Uterus (tissue), 4 donors: ENCODE results near the gene GUCD1. TPM values are rescaled to one million over a fixed set of nuclear protein-coding genes. Genes with fewer than 3 reads are reported as not detected.

ENCODE experiments used
- DNase-seq, 2 donors: peaks; one replicate each; pipeline ENCODE4 v3.0.0-alpha.2; 2019 to 2020
- H3K27ac ChIP-seq, 2 donors: fragments of 200-600 bp; sonication (generic); 1 replicate in 1 of 2; 2 replicates in 1 of 2; pipeline ENCODE4 v1.5.1; 2016 to 2018
- H3K27me3 ChIP-seq, 2 donors: fragments of 200-600 bp; sonication (generic); one replicate each; pipeline ENCODE4 v1.5.1; 2018 to 2019; ENCODE audit warnings: control low read depth in 1 of 2
- H3K36me3 ChIP-seq, 2 donors: fragments of 200-600 bp; sonication (generic); one replicate each; pipeline ENCODE4 v1.5.1; 2019; ENCODE audit warnings: control low read depth in 1 of 2
- H3K4me1 ChIP-seq, 2 donors: fragments of 200-600 bp; sonication (generic); one replicate each; pipeline ENCODE4 v1.5.1; 2018 to 2019; ENCODE audit warnings: control low read depth in 1 of 2
- H3K4me3 ChIP-seq, 2 donors: fragments of 200-600 bp; sonication (generic); 1 replicate in 1 of 2; 2 replicates in 1 of 2; pipeline ENCODE4 v1.5.1; 2018 to 2019; ENCODE audit warnings: mild to moderate bottlenecking in 1 of 2
- H3K9me3 ChIP-seq, 2 donors: fragments of 200-600 bp; sonication (generic); one replicate each; pipeline ENCODE4 v1.5.1; 2019; ENCODE audit warnings: control low read depth in 1 of 2
- POLR2A ChIP-seq, 2 donors: fragments of 450-650 bp; IDR thresholded peaks; one replicate each; pipeline ENCODE4 v1.6.1; 2016; ENCODE audit warnings: antibody characterized with exemption in 2 of 2, mild to moderate bottlenecking in 1 of 2, moderate library complexity in 1 of 2
- intact Hi-C: fragments of 100-400 bp; cut with DNase I; formaldehyde crosslinking; loops from one replicate; pipeline ENCODE4 v1.15.1; 2023; ENCODE audit warnings: low total_unique reads
- total RNA-seq, 4 donors: library from RNA; depleted of rRNA in 3 of 4; stranded (reverse); fragments of >200 nt in 3 of 4; gene quantifications; one replicate each; pipeline versions ENCODE4 v1.1.0 to v1.2.4, GENCODE V29; 2014 to 2023
- TF ChIP-seq, protein P1 (sequence below), 4 experiments: fragments of 200-600 bp in 2 of 4; fragments of 450-650 bp in 2 of 4; sonication (generic) in 2 of 4; IDR thresholded peaks; one replicate each; pipeline ENCODE4 v1.5.1; 2016 to 2019; ENCODE audit warnings: antibody characterized with exemption in 4 of 4, mild to moderate bottlenecking in 2 of 4, moderate library complexity in 1 of 4
- donor health status: DM: yes; HTN: yes; CAD: no.

Gene GUCD1
- total RNA-seq, 4 donors from 2014 or later, result 26.4 to 68.2 (median 44.9) TPM

DNA sequence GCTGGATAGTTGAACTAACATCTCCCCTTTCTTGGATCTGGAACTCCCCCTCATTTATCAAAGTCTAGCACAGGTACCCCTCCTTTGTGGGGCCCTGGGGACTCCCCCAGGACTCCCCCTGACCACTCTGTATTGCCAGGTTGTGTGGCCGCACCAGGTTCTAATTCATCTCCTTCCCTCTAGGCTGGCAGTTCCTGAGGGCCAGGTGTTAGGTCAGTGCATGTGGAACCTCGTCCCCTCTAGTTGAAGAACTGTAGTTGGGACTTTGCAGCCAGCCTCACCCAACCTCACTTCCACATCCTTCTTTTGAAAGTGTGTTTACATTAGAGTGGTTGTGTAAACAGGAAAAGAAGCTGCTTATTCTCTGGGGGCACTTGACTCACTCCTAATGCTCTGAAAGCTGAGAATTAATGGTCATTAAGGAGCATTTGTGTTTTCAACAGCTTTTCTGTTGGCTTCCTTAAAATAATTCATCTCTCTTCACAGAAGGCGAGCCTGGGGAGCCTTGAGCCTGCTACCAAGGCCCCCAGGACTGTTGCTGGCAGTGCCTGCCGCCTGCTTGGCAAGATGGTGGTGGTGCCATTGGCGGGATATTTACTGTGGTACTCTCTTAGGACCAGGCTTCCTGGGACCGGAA, 48.0 kb downstream of the GUCD1 start:
- no peak for DNase-seq
- no peak overlapping the region for H3K27ac ChIP-seq
- no peaks in the 10 kb centered on the region for H3K4me1 ChIP-seq
- H3K9me3 ChIP-seq, result no peaks in the 10 kb centered on the region
- intact Hi-C loops, result no loop called here
- TF ChIP-seq POLR2A (IDR thresholded peaks at IDR 0.05), result no peak
- TF ChIP-seq, protein P1, sequence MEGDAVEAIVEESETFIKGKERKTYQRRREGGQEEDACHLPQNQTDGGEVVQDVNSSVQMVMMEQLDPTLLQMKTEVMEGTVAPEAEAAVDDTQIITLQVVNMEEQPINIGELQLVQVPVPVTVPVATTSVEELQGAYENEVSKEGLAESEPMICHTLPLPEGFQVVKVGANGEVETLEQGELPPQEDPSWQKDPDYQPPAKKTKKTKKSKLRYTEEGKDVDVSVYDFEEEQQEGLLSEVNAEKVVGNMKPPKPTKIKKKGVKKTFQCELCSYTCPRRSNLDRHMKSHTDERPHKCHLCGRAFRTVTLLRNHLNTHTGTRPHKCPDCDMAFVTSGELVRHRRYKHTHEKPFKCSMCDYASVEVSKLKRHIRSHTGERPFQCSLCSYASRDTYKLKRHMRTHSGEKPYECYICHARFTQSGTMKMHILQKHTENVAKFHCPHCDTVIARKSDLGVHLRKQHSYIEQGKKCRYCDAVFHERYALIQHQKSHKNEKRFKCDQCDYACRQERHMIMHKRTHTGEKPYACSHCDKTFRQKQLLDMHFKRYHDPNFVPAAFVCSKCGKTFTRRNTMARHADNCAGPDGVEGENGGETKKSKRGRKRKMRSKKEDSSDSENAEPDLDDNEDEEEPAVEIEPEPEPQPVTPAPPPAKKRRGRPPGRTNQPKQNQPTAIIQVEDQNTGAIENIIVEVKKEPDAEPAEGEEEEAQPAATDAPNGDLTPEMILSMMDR (IDR thresholded peaks at IDR 0.05), result no peak
- H3K27me3 ChIP-seq, result no peaks in the 10 kb centered on the region
- H3K4me3 ChIP-seq, result no peak overlapping the region
- H3K36me3 ChIP-seq, result no peaks in the 10 kb centered on the region

DNA sequence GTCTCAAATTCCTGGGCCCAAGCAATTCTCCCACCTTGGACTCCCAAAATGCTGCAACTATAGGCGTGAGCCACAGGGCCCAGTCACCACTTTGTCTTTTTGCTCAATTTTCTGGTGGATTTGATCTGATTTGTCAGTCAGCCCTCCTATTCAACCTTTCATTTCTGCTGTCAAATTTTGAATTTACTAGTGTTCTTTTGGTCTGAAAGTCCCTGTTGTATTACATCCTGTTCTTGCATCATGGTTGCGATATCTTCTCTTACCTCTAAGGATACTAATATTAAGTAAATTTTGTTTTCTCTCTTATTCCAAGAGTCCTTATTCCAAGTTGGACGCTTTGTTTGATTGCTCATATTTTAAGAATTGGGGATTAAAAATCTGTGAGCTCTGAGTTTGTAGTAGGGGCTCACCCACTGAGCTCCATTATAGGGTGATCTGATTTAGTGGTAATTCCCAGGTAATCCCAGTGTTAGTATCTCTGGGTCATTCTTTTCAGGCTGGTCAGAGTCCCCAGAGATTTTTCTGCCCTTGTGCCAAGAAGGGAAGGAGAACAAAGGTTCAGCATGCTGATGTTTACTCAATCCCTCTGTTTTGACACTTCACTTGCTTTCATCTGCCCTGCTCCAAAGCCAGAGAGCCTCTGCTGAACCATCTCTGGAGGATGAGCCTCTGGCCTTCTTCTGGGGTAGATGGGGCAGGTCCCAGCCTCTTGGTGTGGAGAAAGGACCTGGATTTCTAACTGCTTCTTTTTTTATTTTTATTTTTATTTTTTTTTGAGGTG, 49.8 kb downstream of the GUCD1 start:
- Histone ChIP-seq H3K4me3 (no peak overlapping the region), H3K9me3 (no peaks in the 10 kb centered on the region), H3K27ac (no peak overlapping the region), H3K36me3 (no peaks in the 10 kb centered on the region), H3K4me1 (no peaks in the 10 kb centered on the region), H3K27me3 (no peaks in the 10 kb centered on the region)
- TF ChIP-seq, protein P1 (IDR thresholded peaks at IDR 0.05), result no peak
- TF ChIP-seq POLR2A (IDR thresholded peaks at IDR 0.05), result no peak
- intact Hi-C loops, result no loop called here
- no peak for DNase-seq

DNA sequence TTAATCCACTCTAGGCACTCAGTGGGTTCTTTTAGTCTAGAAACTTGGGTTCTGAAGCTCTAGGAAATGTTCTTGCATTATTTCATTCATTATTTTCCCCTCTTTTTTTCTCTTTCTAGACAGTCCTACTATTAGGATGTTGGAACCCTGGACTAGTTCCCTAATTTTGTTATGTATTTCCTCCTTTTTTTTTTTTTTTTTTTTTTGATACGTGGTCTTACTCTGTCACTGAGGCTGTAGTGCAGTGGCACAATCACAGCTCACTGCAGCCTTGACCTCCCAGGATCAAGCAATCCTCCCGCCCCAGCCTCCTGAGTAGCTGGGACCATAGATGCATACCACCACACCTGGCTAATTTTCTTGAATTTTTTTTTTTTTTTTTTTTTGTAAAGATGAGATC, 50.4 kb downstream of the GUCD1 start:
- H3K4me3 ChIP-seq, result no peak overlapping the region
- H3K9me3 ChIP-seq, result no peaks in the 10 kb centered on the region
- H3K27me3 ChIP-seq, result no peaks in the 10 kb centered on the region
- DNase-seq, result no peak
- intact Hi-C loops, result no loop called here
- H3K4me1 ChIP-seq, result no peaks in the 10 kb centered on the region
- TF ChIP-seq POLR2A (IDR thresholded peaks at IDR 0.05), result no peak
- TF ChIP-seq, protein P1 (IDR thresholded peaks at IDR 0.05), result no peak
- H3K36me3 ChIP-seq, result no peaks in the 10 kb centered on the region
- H3K27ac ChIP-seq, result no peak overlapping the region

DNA sequence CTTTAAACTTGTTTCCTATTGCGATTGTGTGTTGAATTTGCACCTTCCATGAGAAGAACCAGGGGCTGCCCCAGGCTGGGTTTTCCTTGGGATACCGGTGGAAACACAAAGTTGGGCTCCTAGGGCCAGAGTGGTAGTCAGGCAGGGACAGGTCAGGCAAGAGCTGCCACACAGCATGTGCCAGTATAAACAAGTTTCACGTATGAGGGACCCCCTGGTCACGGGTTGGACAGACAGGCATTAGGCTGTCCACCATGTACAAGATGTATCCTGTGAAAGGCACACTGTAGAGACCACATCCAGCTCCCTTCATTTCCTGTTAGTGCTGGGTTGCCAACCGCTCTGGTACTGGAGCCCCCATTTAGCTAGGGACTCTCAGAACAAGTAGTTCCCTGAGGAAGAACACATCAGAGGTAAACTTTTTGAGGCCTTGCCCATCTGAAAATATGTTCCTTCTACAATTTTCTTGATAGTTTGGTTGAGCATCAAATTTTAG, 51.0 kb downstream of the GUCD1 start:
- Histone ChIP-seq H3K9me3 (no peaks in the 10 kb centered on the region), H3K27ac (no peak overlapping the region), H3K36me3 (no peaks in the 10 kb centered on the region), H3K4me3 (no peak overlapping the region), H3K4me1 (no peaks in the 10 kb centered on the region), H3K27me3 (no peaks in the 10 kb centered on the region)
- no peak for TF ChIP-seq POLR2A (IDR thresholded peaks at IDR 0.05)
- TF ChIP-seq, protein P1 (IDR thresholded peaks at IDR 0.05), result no peak
- intact Hi-C loops, result no loop called here
- DNase-seq, result no peak
